Activated CD8-positive, alpha-beta memory T cell treated with anti-CD3 and anti-CD28 coated beads for 1 hour (primary cell): ENCODE results near the gene LYSET.
"Not testable (repeated sequence)": the region's sequence is repeated elsewhere in the genome, so short reads cannot be mapped to it uniquely, and the experiment has no call there.

Experiments used
- DNase-seq, 2 donors: peaks; one replicate each; pipeline ENCODE4 v3.0.0-alpha.2; 2020; ENCODE audit warnings: low read depth in 1 of 2; ENCODE audit errors: extremely low read depth in 1 of 2

The LYSET gene

GRCh38 chr14:93220509-93220908 is 35.4 kb downstream of the LYSET start:
- DNase-seq: no peak

GRCh38 chr14:93223565-93223964 is 38.4 kb downstream of the LYSET start:
- DNase-seq: no peak

- no peak for DNase-seq
Measured at GRCh38 chr14:93228550-93228949, 43.4 kb downstream of the LYSET start.

- DNase-seq: no peak
Measured at GRCh38 chr14:93230539-93230938, 45.4 kb downstream of the LYSET start.

GRCh38 chr14:93231129-93231979 is 46.2 kb downstream of the LYSET start:
- no peak for DNase-seq

GRCh38 chr14:93232159-93232558 is 47.0 kb downstream of the LYSET start:
- no peak for DNase-seq

GRCh38 chr14:93233078-93233477 is 48.0 kb downstream of the LYSET start:
- not testable (repeated sequence) for DNase-seq

GRCh38 chr14:93234798-93235197 is 49.7 kb downstream of the LYSET start:
- DNase-seq: no peak
